ENCODE results near the gene TEX53.

Gene TEX53

DNA sequence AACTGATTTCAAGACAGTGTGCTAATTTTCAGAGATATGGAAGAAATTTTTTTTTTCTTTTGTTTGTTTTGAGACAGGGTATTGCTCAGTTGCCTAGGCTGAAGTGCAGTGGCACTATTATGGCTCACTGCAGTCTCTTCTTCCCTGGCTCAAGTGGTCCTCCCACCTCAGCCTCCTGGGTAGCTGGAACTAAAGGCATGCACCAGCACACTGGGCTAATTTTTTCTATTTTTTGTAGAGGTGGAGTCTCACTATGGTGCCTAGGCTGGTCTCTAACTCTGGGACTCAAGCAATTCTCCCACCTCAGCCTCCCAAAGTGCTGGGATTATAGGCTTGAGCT is 34.3 kb upstream of the TEX53 start:
- no peaks in the 10 kb centered on the region for H3K36me3 ChIP-seq (ENCODE audit: control insufficient read depth, low read length)
- H3K27me3 ChIP-seq (ENCODE audit: control insufficient read depth, low read length): peaks cover 35% of the 10 kb centered on the region
- H3K27ac ChIP-seq (ENCODE audit: low read depth, low read length): no peak overlapping the region
- no peaks in the 10 kb centered on the region for H3K9me3 ChIP-seq (ENCODE audit: control insufficient read depth, insufficient read depth, low read length)
- H3K4me2 ChIP-seq (ENCODE audit: low read length): no peak overlapping the region
- no peaks in the 10 kb centered on the region for H3F3A ChIP-seq (ENCODE audit: control insufficient read depth, insufficient read depth)
- TF ChIP-seq EZH2phosphoT487 (IDR thresholded peaks at IDR 0.05; ENCODE audit: borderline replicate concordance, low read length): no peak
- TF ChIP-seq, protein P1, sequence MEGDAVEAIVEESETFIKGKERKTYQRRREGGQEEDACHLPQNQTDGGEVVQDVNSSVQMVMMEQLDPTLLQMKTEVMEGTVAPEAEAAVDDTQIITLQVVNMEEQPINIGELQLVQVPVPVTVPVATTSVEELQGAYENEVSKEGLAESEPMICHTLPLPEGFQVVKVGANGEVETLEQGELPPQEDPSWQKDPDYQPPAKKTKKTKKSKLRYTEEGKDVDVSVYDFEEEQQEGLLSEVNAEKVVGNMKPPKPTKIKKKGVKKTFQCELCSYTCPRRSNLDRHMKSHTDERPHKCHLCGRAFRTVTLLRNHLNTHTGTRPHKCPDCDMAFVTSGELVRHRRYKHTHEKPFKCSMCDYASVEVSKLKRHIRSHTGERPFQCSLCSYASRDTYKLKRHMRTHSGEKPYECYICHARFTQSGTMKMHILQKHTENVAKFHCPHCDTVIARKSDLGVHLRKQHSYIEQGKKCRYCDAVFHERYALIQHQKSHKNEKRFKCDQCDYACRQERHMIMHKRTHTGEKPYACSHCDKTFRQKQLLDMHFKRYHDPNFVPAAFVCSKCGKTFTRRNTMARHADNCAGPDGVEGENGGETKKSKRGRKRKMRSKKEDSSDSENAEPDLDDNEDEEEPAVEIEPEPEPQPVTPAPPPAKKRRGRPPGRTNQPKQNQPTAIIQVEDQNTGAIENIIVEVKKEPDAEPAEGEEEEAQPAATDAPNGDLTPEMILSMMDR (IDR thresholded peaks at IDR 0.05; ENCODE audit: low read depth, low read length, poor library complexity, severe bottlenecking): no peak
- H3K9me2 ChIP-seq (replicated peaks; ENCODE audit: control insufficient read depth, low read length): no peaks in the 10 kb centered on the region
- H3K4me3 ChIP-seq (ENCODE audit: low read length): no peak overlapping the region
- H4K20me1 ChIP-seq (ENCODE audit: control insufficient read depth, insufficient read depth, low read depth, low read length): no peaks in the 10 kb centered on the region
- no peaks in the 10 kb centered on the region for H3K79me2 ChIP-seq (ENCODE audit: control insufficient read depth, low read length)
- H3K4me1 ChIP-seq (ENCODE audit: control insufficient read depth, low read length): no peaks in the 10 kb centered on the region

GRCh38 chr9:114691046-114691955 is 33.7 kb upstream of the TEX53 start:
- Histone ChIP-seq H3K27ac (ENCODE audit: low read depth, low read length) (no peak overlapping the region), H3K27me3 (ENCODE audit: control insufficient read depth, low read length) (peaks cover 35% of the 10 kb centered on the region), H3K79me2 (ENCODE audit: control insufficient read depth, low read length) (no peaks in the 10 kb centered on the region), H3F3A (ENCODE audit: control insufficient read depth, insufficient read depth) (no peaks in the 10 kb centered on the region), H3K9me3 (ENCODE audit: control insufficient read depth, insufficient read depth, low read length) (no peaks in the 10 kb centered on the region), H3K36me3 (ENCODE audit: control insufficient read depth, low read length) (no peaks in the 10 kb centered on the region), H3K4me1 (ENCODE audit: control insufficient read depth, low read length) (no peaks in the 10 kb centered on the region), H3K4me2 (ENCODE audit: low read length) (no peak overlapping the region), H4K20me1 (ENCODE audit: control insufficient read depth, insufficient read depth, low read depth, low read length) (no peaks in the 10 kb centered on the region), H3K9me2 (replicated peaks; ENCODE audit: control insufficient read depth, low read length) (no peaks in the 10 kb centered on the region), H3K4me3 (ENCODE audit: low read length) (no peak overlapping the region)
- TF ChIP-seq, protein P1 (IDR thresholded peaks at IDR 0.05; ENCODE audit: low read depth, low read length, poor library complexity, severe bottlenecking): no peak
- no peak for TF ChIP-seq EZH2phosphoT487 (IDR thresholded peaks at IDR 0.05; ENCODE audit: borderline replicate concordance, low read length)

DNA sequence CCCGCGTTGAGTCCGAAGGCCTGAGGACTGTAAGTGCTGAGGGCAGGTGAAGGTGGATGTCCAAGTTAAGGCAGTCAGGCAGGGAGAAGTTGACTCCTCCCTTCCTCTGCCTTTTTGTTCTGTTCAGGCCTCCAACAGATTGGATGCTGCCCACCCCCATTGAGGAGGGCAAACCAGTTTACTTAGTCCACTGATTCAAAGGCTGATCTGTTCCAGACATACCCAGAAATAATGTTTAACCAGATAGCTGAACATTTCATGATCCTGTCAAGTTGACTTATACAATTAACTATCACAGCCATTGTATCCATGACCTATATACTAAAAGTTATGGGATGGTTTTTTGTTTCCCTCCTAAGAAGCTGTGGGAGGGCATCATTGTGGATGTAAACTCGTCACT is 32.7 kb upstream of the TEX53 start:
- Histone ChIP-seq H3K9me2 (replicated peaks; ENCODE audit: control insufficient read depth, low read length) (no peaks in the 10 kb centered on the region), H3K4me3 (ENCODE audit: low read length) (no peak overlapping the region), H3K27ac (ENCODE audit: low read depth, low read length) (no peak overlapping the region), H3K36me3 (ENCODE audit: control insufficient read depth, low read length) (no peaks in the 10 kb centered on the region), H3F3A (ENCODE audit: control insufficient read depth, insufficient read depth) (no peaks in the 10 kb centered on the region), H3K4me1 (ENCODE audit: control insufficient read depth, low read length) (no peaks in the 10 kb centered on the region), H3K27me3 (ENCODE audit: control insufficient read depth, low read length) (peaks cover 35% of the 10 kb centered on the region), H4K20me1 (ENCODE audit: control insufficient read depth, insufficient read depth, low read depth, low read length) (no peaks in the 10 kb centered on the region), H3K4me2 (ENCODE audit: low read length) (no peak overlapping the region), H3K79me2 (ENCODE audit: control insufficient read depth, low read length) (no peaks in the 10 kb centered on the region), H3K9me3 (ENCODE audit: control insufficient read depth, insufficient read depth, low read length) (no peaks in the 10 kb centered on the region)
- TF ChIP-seq, protein P1 (IDR thresholded peaks at IDR 0.05; ENCODE audit: low read depth, low read length, poor library complexity, severe bottlenecking): no peak
- no peak for TF ChIP-seq EZH2phosphoT487 (IDR thresholded peaks at IDR 0.05; ENCODE audit: borderline replicate concordance, low read length)
